Measurements from ENCODE around the gene SH2D7. TPM values are rescaled to one million over a fixed set of nuclear protein-coding genes. Genes with fewer than 3 reads are reported as not detected.

The SH2D7 gene
- polyA plus RNA-seq, 1 of the 3 experiments (the other 2 are of a cell fraction) = not detected

DNA sequence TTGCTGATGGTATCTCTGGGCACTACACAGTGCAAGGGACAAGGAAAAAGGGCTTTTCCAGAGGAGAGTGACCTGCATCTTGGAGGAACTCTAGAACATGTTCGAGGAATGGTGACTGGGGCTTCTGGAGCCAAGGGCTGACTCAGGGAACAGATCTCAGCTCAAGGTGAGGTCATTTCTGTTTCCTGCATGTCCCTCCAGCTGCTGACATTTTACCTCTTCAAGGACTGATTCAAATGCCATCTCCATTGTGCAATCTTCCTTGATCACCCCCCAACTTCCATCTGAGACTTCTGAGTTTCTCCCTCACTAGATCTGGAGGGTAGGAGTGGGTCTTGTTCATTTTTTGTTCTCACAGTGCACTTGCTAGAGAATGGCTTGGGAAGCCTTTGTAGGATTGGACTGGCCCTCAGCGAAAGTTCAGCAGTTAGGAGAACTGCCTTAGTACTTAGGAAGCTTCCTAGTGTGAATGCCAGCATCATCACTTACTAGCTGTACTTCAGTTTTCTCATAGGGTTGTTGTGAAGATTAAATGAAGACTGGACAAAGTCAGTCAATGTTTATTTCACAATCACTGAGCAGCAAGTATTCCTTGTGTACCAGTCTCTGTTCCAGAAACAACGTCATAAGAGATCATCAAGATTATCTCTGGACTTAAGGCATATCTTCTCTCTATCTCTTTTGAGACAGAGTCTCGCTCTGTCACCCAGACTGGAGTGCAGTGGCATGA lies 54.2 kb downstream of the SH2D7 start:
- H3K36me3 ChIP-seq (replicated peaks in 1 of 2; ENCODE audit: control insufficient read depth in 1 of 2, insufficient read depth in 2 of 2, low read length in 1 of 2) = no peaks in the 10 kb centered on the region
- no peak overlapping the region for H3K9ac ChIP-seq
- peaks cover 28% of the 10 kb centered on the region for H3K79me2 ChIP-seq (ENCODE audit: insufficient read depth)
- H3K9me2 ChIP-seq = no peaks in the 10 kb centered on the region
- peaks cover 7 to 12% of the 10 kb centered on the region in 2 experiments for H3K4me1 ChIP-seq (ENCODE audit: control insufficient read depth in 1 of 2, insufficient read depth in 2 of 2, low read depth in 1 of 2, low read length in 1 of 2)
- no peaks in the 10 kb centered on the region for H4K20me1 ChIP-seq (ENCODE audit: insufficient read depth)
- no peak overlapping the region for H3K4me3 ChIP-seq (ENCODE audit: low read depth in 2 of 2, low read length in 1 of 2)
- 89% methylated on average over 4 of the region's 4 CpGs for WGBS (ENCODE audit: low lambda C conversion rate)
- H3K4me2 ChIP-seq = no peak overlapping the region
- POLR2A ChIA-PET = no interaction called here
- H3K27me3 ChIP-seq (ENCODE audit: insufficient read depth) = no peaks in the 10 kb centered on the region
- no peak for TF ChIP-seq CHD2 (IDR thresholded peaks at IDR 0.05; ENCODE audit: low read length, partially characterized antibody)
- no peak for TF ChIP-seq RXRA (IDR thresholded peaks at IDR 0.05; ENCODE audit: borderline replicate concordance, low read depth)
- TF ChIP-seq ZBTB33 (IDR thresholded peaks at IDR 0.05; ENCODE audit: borderline replicate concordance, low read depth) = no peak
- no peak overlapping the region for H3K27ac ChIP-seq (ENCODE audit: low read depth in 2 of 2, low read length in 1 of 2)
- H2AFZ ChIP-seq (ENCODE audit: low read depth) = no peak overlapping the region
- H3K9me3 ChIP-seq = no peaks in the 10 kb centered on the region
- no peaks in the 10 kb centered on the region for H3F3A ChIP-seq (replicated peaks; ENCODE audit: insufficient read depth)
- DNase-seq = no peak
- CTCF ChIA-PET = interaction anchor here (0.7 to 1.7 kb wide), 2 partner anchors 16 to 38 kb away, joined by 3 to 4 read pairs; no protein-coding TSS in a partner anchor

DNA sequence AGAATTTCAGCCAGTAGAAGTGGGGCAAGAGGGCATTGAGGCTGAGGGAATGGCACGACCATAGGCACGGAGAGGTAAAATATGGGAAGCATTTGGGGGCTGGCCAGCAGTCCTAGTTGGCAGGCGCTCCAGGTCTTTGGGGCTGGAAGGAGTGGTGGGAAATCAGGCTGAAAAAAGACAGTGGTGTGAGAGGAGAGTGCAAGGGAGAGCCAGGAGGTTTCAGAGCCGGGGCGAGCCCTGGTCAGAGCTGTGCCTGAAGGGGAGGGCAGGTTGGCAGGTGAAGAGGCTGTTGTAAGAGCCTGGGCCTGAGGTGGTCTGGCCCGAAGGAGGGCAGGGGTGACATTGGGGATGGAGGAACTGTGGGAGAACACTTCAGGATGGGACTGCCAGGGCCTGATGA lies 55.2 kb downstream of the SH2D7 start:
- Histone ChIP-seq H3K27ac (ENCODE audit: low read depth in 2 of 2, low read length in 1 of 2) (no peak overlapping the region), H3K4me3 (ENCODE audit: low read depth in 2 of 2, low read length in 1 of 2) (no peak overlapping the region), H3K79me2 (ENCODE audit: insufficient read depth) (peaks cover 37% of the 10 kb centered on the region), H3K27me3 (ENCODE audit: insufficient read depth) (no peaks in the 10 kb centered on the region), H3K9me2 (no peaks in the 10 kb centered on the region), H3K4me2 (no peak overlapping the region), H2AFZ (ENCODE audit: low read depth) (no peak overlapping the region), H3K9ac (no peak overlapping the region), H3F3A (replicated peaks; ENCODE audit: insufficient read depth) (no peaks in the 10 kb centered on the region), H3K9me3 (no peaks in the 10 kb centered on the region), H3K36me3 (replicated peaks in 1 of 2; ENCODE audit: control insufficient read depth in 1 of 2, insufficient read depth in 2 of 2, low read length in 1 of 2) (no peaks in the 10 kb centered on the region), H4K20me1 (ENCODE audit: insufficient read depth) (no peaks in the 10 kb centered on the region), H3K4me1 (ENCODE audit: control insufficient read depth in 1 of 2, insufficient read depth in 2 of 2, low read depth in 1 of 2, low read length in 1 of 2) (peaks cover 7 to 12% of the 10 kb centered on the region in 2 experiments)
- 98% methylated on average over 6 of the region's 6 CpGs for WGBS (ENCODE audit: low lambda C conversion rate)
- CTCF ChIA-PET = interaction anchor here (0.7 to 1.8 kb wide), 3 partner anchors 8 to 93 kb away, joined by 3 to 8 read pairs (median 4); no protein-coding TSS in a partner anchor
- POLR2A ChIA-PET = interaction anchor here (0.6 kb wide), 1 partner anchor 16 kb away, joined by 3 read pairs; the partner anchor contains the start of gene CIB2
- no peak for DNase-seq
- TF ChIP-seq CHD2 (IDR thresholded peaks at IDR 0.05; ENCODE audit: low read length, partially characterized antibody) = no peak
- no peak for TF ChIP-seq MXI1 (IDR thresholded peaks at IDR 0.05; ENCODE audit: low read depth, low read length)
- TF ChIP-seq TCF12 (IDR thresholded peaks at IDR 0.05) = no peak
- TF ChIP-seq, protein P1, sequence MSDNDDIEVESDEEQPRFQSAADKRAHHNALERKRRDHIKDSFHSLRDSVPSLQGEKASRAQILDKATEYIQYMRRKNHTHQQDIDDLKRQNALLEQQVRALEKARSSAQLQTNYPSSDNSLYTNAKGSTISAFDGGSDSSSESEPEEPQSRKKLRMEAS (IDR thresholded peaks at IDR 0.05; ENCODE audit: low read depth) = no peak
- TF ChIP-seq USF2 (IDR thresholded peaks at IDR 0.05; ENCODE audit: borderline replicate concordance, low read depth, low read length) = no peak
- TF ChIP-seq, protein P2, sequence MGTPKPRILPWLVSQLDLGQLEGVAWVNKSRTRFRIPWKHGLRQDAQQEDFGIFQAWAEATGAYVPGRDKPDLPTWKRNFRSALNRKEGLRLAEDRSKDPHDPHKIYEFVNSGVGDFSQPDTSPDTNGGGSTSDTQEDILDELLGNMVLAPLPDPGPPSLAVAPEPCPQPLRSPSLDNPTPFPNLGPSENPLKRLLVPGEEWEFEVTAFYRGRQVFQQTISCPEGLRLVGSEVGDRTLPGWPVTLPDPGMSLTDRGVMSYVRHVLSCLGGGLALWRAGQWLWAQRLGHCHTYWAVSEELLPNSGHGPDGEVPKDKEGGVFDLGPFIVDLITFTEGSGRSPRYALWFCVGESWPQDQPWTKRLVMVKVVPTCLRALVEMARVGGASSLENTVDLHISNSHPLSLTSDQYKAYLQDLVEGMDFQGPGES (IDR thresholded peaks at IDR 0.05; ENCODE audit: low read depth, low read length) = no peak
- no peak for TF ChIP-seq FOSL2 (IDR thresholded peaks at IDR 0.05; ENCODE audit: borderline replicate concordance, low read depth)
- TF ChIP-seq JUND (IDR thresholded peaks at IDR 0.05) = no peak

Measured in SK-N-SH (cell line).